ENCODE results near the gene LGALS16. TPM values are rescaled to one million over a fixed set of nuclear protein-coding genes. Genes with fewer than 3 reads are reported as not detected.

LGALS16 gene, protein sequence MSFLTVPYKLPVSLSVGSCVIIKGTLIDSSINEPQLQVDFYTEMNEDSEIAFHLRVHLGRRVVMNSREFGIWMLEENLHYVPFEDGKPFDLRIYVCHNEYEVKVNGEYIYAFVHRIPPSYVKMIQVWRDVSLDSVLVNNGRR
- total RNA-seq = not detected in 2 replicates
- not detected in 2 replicates for polyA plus RNA-seq

DNA sequence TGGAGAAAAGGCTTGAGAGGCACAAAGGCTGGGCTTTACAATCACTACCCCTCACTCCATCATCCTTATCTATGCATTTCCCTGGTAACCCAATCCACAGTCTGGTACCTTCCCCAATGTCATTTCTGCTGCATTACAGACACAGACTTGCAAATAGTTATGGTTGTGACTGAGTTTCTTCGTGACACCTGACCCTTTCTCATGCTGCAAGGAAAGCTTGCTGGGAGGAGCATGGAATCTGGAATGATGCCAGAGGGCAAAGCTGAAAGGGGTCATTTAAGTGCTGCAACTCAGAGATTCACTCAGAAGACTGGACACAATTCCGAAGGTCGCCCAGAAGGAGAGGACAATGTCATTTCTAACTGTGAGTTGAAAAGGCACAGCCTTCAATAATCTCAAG is at the start of gene LGALS16:
TSS of gene LGALS16 (plus strand) at position 301 of the 400 bp plus-strand sequence. CDS start at position 350, 49 bp downstream.
- Histone ChIP-seq H3K27me3 (peaks cover 2% of the 10 kb centered on the region), H3K4me1 (ENCODE audit: low read depth) (no peaks in the 10 kb centered on the region), H3K27ac (no peak within 1 kb of the TSS), H3K36me3 (no peaks in the 10 kb centered on the region), H3K4me3 (no peak within 1 kb of the TSS), H3K9me3 (ENCODE audit: low read depth) (no peaks in the 10 kb centered on the region)
- TF ChIP-seq, protein P1, sequence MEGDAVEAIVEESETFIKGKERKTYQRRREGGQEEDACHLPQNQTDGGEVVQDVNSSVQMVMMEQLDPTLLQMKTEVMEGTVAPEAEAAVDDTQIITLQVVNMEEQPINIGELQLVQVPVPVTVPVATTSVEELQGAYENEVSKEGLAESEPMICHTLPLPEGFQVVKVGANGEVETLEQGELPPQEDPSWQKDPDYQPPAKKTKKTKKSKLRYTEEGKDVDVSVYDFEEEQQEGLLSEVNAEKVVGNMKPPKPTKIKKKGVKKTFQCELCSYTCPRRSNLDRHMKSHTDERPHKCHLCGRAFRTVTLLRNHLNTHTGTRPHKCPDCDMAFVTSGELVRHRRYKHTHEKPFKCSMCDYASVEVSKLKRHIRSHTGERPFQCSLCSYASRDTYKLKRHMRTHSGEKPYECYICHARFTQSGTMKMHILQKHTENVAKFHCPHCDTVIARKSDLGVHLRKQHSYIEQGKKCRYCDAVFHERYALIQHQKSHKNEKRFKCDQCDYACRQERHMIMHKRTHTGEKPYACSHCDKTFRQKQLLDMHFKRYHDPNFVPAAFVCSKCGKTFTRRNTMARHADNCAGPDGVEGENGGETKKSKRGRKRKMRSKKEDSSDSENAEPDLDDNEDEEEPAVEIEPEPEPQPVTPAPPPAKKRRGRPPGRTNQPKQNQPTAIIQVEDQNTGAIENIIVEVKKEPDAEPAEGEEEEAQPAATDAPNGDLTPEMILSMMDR (IDR thresholded peaks at IDR 0.05; ENCODE audit: low read depth, low read length) = no peak
- DNase-seq (ENCODE audit: low read depth in 1 of 2, low spot score in 1 of 2) = no peak

DNA sequence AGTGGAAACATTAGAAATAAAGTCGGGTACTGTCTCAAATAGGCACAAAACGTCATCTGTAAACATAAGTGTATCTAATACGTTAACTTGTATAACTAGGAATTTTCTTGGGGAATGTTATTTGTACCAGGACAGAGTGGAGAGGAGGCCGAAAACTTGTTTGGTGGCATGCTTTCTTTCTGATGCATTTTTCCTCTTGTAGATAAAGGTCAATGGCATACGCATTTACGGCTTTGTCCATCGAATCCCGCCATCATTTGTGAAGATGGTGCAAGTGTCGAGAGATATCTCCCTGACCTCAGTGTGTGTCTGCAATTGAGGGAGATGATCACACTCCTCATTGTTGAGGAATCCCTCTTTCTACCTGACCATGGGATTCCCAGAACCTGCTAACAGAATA is 48.7 kb upstream of the LGALS16 start:
- Histone ChIP-seq H3K27ac (no peak overlapping the region), H3K4me1 (ENCODE audit: low read depth) (no peaks in the 10 kb centered on the region), H3K4me3 (no peak overlapping the region), H3K36me3 (no peaks in the 10 kb centered on the region), H3K9me3 (ENCODE audit: low read depth) (no peaks in the 10 kb centered on the region), H3K27me3 (no peaks in the 10 kb centered on the region)
- DNase-seq (ENCODE audit: low read depth in 1 of 2, low spot score in 1 of 2) = no peak
- TF ChIP-seq, protein P1 (IDR thresholded peaks at IDR 0.05; ENCODE audit: low read depth, low read length) = no peak

DNA sequence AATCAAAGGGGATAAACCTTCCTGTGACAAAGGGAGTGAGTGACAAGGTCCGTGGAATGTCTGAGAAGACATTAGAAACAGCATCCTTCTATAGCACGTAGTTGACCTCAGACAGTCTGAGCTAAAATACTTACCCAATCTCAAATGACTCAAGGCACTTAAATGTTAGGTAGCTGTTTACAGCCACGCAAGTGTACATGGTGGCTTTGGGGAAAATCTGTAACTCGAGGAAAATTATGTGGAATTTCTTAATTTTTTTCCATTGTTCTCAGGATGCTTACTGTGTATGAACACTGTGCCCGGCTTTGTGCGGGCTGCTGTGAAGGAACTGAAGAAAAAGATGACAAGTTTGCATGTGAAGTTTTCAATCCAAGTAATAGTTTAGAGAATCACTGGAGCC is 48.2 kb upstream of the LGALS16 start:
- H3K27me3 ChIP-seq = no peaks in the 10 kb centered on the region
- no peak overlapping the region for H3K4me3 ChIP-seq
- H3K9me3 ChIP-seq (ENCODE audit: low read depth) = no peaks in the 10 kb centered on the region
- DNase-seq (ENCODE audit: low read depth in 1 of 2, low spot score in 1 of 2) = no peak
- TF ChIP-seq, protein P1 (IDR thresholded peaks at IDR 0.05; ENCODE audit: low read depth, low read length) = no peak
- no peaks in the 10 kb centered on the region for H3K36me3 ChIP-seq
- H3K27ac ChIP-seq = no peak overlapping the region
- no peaks in the 10 kb centered on the region for H3K4me1 ChIP-seq (ENCODE audit: low read depth)

DNA sequence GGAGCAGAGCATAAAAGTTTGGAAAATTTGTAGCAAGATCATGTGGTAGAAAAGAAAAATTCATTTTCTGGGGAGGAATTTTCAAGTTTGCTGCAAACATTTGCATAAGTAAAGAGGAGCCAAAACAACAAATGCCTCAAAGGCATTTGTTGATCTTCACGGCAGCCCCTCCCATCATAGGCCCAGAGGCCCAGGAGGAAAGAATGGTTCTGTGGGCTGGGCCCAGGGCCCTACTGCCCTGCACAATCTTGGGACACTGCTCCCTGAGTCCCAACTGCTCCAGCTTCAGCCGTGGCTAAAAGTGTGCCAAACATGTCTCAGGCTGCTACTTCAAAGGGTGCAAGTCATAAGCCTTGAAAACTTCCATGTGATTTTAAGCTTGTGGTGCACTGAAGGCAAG is 42.1 kb upstream of the LGALS16 start:
- no peak for DNase-seq (ENCODE audit: low read depth in 1 of 2, low spot score in 1 of 2)
- no peak overlapping the region for H3K27ac ChIP-seq
- H3K4me3 ChIP-seq = no peak overlapping the region

DNA sequence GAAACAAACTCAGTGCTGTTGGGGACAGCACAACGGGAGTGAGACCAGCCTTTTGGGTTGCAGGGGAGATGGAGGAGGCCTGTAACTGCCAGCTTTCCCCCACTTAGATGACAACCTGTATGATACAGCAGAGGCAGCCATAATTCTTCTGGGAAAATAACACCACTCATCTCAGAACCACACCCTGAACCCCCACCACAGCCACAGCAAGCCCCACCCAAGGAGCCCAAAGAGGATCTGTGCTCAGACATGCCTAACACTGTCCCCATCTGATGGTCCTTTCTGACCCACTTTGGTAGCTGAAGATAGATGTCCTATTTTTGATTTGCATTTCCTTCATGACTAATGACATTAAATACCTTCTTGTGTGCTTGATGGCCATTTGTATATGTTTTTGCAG is 38.0 kb upstream of the LGALS16 start:
- Histone ChIP-seq H3K4me3 (no peak overlapping the region), H3K27me3 (no peaks in the 10 kb centered on the region), H3K4me1 (ENCODE audit: low read depth) (no peaks in the 10 kb centered on the region), H3K27ac (no peak overlapping the region), H3K9me3 (ENCODE audit: low read depth) (no peaks in the 10 kb centered on the region), H3K36me3 (no peaks in the 10 kb centered on the region)
- TF ChIP-seq, protein P1 (IDR thresholded peaks at IDR 0.05; ENCODE audit: low read depth, low read length) = no peak
- no peak for DNase-seq (ENCODE audit: low read depth in 1 of 2, low spot score in 1 of 2)

More for the DNA sequence above, 42.1 kb upstream of the LGALS16 start:
- TF ChIP-seq, protein P1 (IDR thresholded peaks at IDR 0.05; ENCODE audit: low read depth, low read length) = no peak
- no peaks in the 10 kb centered on the region for H3K36me3 ChIP-seq
- H3K27me3 ChIP-seq = no peaks in the 10 kb centered on the region
- H3K9me3 ChIP-seq (ENCODE audit: low read depth) = no peaks in the 10 kb centered on the region
- H3K4me1 ChIP-seq (ENCODE audit: low read depth) = no peaks in the 10 kb centered on the region

All from cardiac muscle cell (in vitro differentiated cells and primary cell).